HL-60/S4 treated with phorbol 12-myristate 13-acetate at 8.2 ng/mL for 4 days and 3 days (cell line): ENCODE results near the gene GPR17.

ENCODE experiments used
- in situ Hi-C: fragments of 300-500 bp; cut with MboI; formaldehyde crosslinking; loops from 2 replicates; pipeline ENCODE4 v1.15.0; 2022; ENCODE audit warnings: low sequenced_read_pairs

GPR17 gene

GRCh38 chr2:127645395-127646291 lies at the start of gene GPR17:
GPR17 (plus strand) TSS chr2:127646153; CDS start chr2:127650736, 4,583 bp downstream.
- in situ Hi-C loops = no loop called here

- in situ Hi-C loops = no loop called here
These were observed 49.5 kb upstream of the GPR17 start for GRCh38 chr2:127596311-127597045.

GRCh38 chr2:127597046-127597983 lies 48.6 kb upstream of the GPR17 start:
- in situ Hi-C loops = no loop called here

- in situ Hi-C loops = no loop called here
These were observed 48.0 kb upstream of the GPR17 start for GRCh38 chr2:127597984-127598380.

GRCh38 chr2:127598711-127599110 lies 47.2 kb upstream of the GPR17 start:
- in situ Hi-C loops = no loop called here

- in situ Hi-C loops = no loop called here
These were observed 46.7 kb upstream of the GPR17 start for GRCh38 chr2:127599211-127599610.

GRCh38 chr2:127604986-127605385 lies 41.0 kb upstream of the GPR17 start:
- in situ Hi-C loops = no loop called here

- in situ Hi-C loops = no loop called here
These were observed 40.2 kb upstream of the GPR17 start for GRCh38 chr2:127605691-127606263.

- in situ Hi-C loops = no loop called here
These were observed 39.1 kb upstream of the GPR17 start for GRCh38 chr2:127606625-127607398.

GRCh38 chr2:127607399-127607908 lies 38.5 kb upstream of the GPR17 start:
- in situ Hi-C loops = no loop called here

GRCh38 chr2:127608061-127609030 lies 37.6 kb upstream of the GPR17 start:
- in situ Hi-C loops = no loop called here

- in situ Hi-C loops = no loop called here
These were observed 36.8 kb upstream of the GPR17 start for GRCh38 chr2:127609031-127609751.

GRCh38 chr2:127609818-127610217 lies 36.1 kb upstream of the GPR17 start:
- in situ Hi-C loops = no loop called here

- in situ Hi-C loops = no loop called here
These were observed 35.4 kb upstream of the GPR17 start for GRCh38 chr2:127610561-127610960.

GRCh38 chr2:127611076-127611925 lies 34.7 kb upstream of the GPR17 start:
- in situ Hi-C loops = no loop called here

GRCh38 chr2:127612111-127612822 lies 33.7 kb upstream of the GPR17 start:
- in situ Hi-C loops = no loop called here
